H1 (cell line): ENCODE data around the gene RSPO1. TPM values are rescaled to one million over a fixed set of nuclear protein-coding genes. Genes with fewer than 3 reads are reported as not detected.

ENCODE experiments used
- CTCF ChIA-PET: fragments of 300-600 bp; sonication (Branson Sonifier 250); formaldehyde crosslinking; loops from one replicate; lab custom pipeline; 2021; ENCODE audit not compliant: partially characterized antibody; lab: Charles Lee
- POLR2A ChIA-PET: fragments of 300-600 bp; sonication (Branson Sonifier 250); formaldehyde crosslinking; loops from one replicate; lab custom pipeline; 2021; ENCODE audit warnings: inconsistent platforms; ENCODE audit not compliant: partially characterized antibody; lab: Charles Lee
- DNase-seq, 2 experiments: peaks; one replicate each; pipeline versions ENCODE4 v3.0.0 to v3.0.0-alpha.2; 2010 to 2022; ENCODE audit warnings: low spot score in 2 of 2, low read depth in 1 of 2, mixed read lengths in 1 of 2
- FAIRE-seq: peaks from 2 replicates; lab custom pipeline; 2011; peaks lifted over from hg19 to GRCh38; lab: Jason Lieb, UNC
- H2AFZ ChIP-seq: 2 replicates; pipeline ENCODE4 v1.8.1; 2012; ENCODE audit warnings: low read length, inconsistent platforms
- H2AK5ac ChIP-seq: 2 replicates; pipeline ENCODE4 v1.6.1; 2013; ENCODE audit warnings: low read depth, low read length
- H2BK120ac ChIP-seq: replicated peaks from 2 replicates; pipeline ENCODE3; 2013; ENCODE audit warnings: low read depth, low read length, inconsistent platforms
- H2BK12ac ChIP-seq: 2 replicates; pipeline ENCODE4 v1.6.1; 2013; ENCODE audit warnings: low read depth, low read length
- H2BK15ac ChIP-seq: 2 replicates; pipeline ENCODE4 v1.6.1; 2013; ENCODE audit warnings: low read length
- H2BK20ac ChIP-seq: 2 replicates; pipeline ENCODE4 v1.6.1; 2013; ENCODE audit warnings: low read length
- H2BK5ac ChIP-seq: 2 replicates; pipeline ENCODE4 v1.6.1; 2013; ENCODE audit warnings: low read depth, low read length
- H3K14ac ChIP-seq: 2 replicates; pipeline ENCODE4 v1.6.1; 2013; ENCODE audit warnings: inconsistent platforms; ENCODE audit not compliant: insufficient read length
- H3K18ac ChIP-seq: 2 replicates; pipeline ENCODE4 v1.6.1; 2013; ENCODE audit warnings: low read length; ENCODE audit errors: extremely low read depth
- H3K23ac ChIP-seq: 2 replicates; pipeline ENCODE4 v1.6.1; 2013; ENCODE audit warnings: inconsistent platforms; ENCODE audit not compliant: insufficient read length
- H3K23me2 ChIP-seq: 2 replicates; pipeline ENCODE4 v1.6.1; 2013; ENCODE audit warnings: low read depth, low read length
- H3K27ac ChIP-seq: 2 replicates; pipeline ENCODE4 v1.6.1; 2011; ENCODE audit warnings: low read depth, low read length, inconsistent platforms
- H3K27me3 ChIP-seq, 4 experiments: replicated peaks in 1 of 4; 1 replicate in 1 of 4; 2 replicates in 3 of 4; pipeline versions ENCODE4 v1.6.1 to v1.8.1; 2011 to 2013; ENCODE audit warnings: low read length in 3 of 4, mild to moderate bottlenecking in 3 of 4, inconsistent platforms in 2 of 4, mixed read lengths in 2 of 4, moderate library complexity in 1 of 4; ENCODE audit not compliant: control insufficient read depth in 3 of 4, insufficient read depth in 3 of 4; ENCODE audit errors: extremely low read depth in 1 of 4
- H3K36me3 ChIP-seq, 4 experiments: 2 replicates each; pipeline versions ENCODE4 v1.6.1 to v1.8.1; 2011 to 2013; ENCODE audit warnings: mild to moderate bottlenecking in 4 of 4, low read length in 3 of 4, moderate library complexity in 2 of 4, control low read depth in 1 of 4, inconsistent platforms in 1 of 4; ENCODE audit not compliant: insufficient read depth in 4 of 4, control insufficient read depth in 2 of 4
- H3K4ac ChIP-seq: replicated peaks from 2 replicates; pipeline ENCODE3; 2013; ENCODE audit warnings: low read length, low read depth, mixed read lengths, inconsistent platforms; ENCODE audit not compliant: insufficient read length
- H3K4me1 ChIP-seq, 4 experiments: replicated peaks in 1 of 4; 1 replicate in 1 of 4; 2 replicates in 3 of 4; pipeline versions ENCODE4 v1.6.1 to v1.8.1; 2011 to 2013; ENCODE audit warnings: low read length in 3 of 4, inconsistent platforms in 2 of 4, mixed read lengths in 1 of 4; ENCODE audit not compliant: insufficient read depth in 4 of 4, control insufficient read depth in 3 of 4
- H3K4me2 ChIP-seq, 2 experiments: 2 replicates each; pipeline versions ENCODE4 v1.6.1 to v1.8.1; 2011 to 2013; ENCODE audit warnings: low read depth in 2 of 2, low read length in 2 of 2, control low read depth in 1 of 2, inconsistent platforms in 1 of 2, mild to moderate bottlenecking in 1 of 2; ENCODE audit not compliant: insufficient read depth in 1 of 2
- H3K4me3 ChIP-seq, 4 experiments: fragments of 200-600, 300-600 bp in 1 of 4; sonication (generic), shearing (Covaris generic), sonication (Bioruptor Twin) in 1 of 4; 2 replicates each; pipeline versions ENCODE4 v1.5.1 to v1.8.1; 2011 to 2016; ENCODE audit warnings: low read length in 4 of 4, low read depth in 3 of 4, control low read depth in 2 of 4, inconsistent platforms in 2 of 4, mild to moderate bottlenecking in 2 of 4, mixed read lengths in 1 of 4, moderate library complexity in 1 of 4; ENCODE audit not compliant: insufficient read depth in 2 of 4; ENCODE audit errors: extremely low read depth in 1 of 4
- H3K56ac ChIP-seq: replicated peaks from 2 replicates; pipeline ENCODE3; 2013; ENCODE audit warnings: low read depth, mild to moderate bottlenecking, mixed read lengths, low read length, inconsistent platforms; ENCODE audit not compliant: insufficient read length
- H3K79me1 ChIP-seq: 2 replicates; pipeline ENCODE4 v1.6.1; 2013; ENCODE audit warnings: low read depth, low read length, control low read depth
- H3K79me2 ChIP-seq, 2 experiments: 2 replicates each; pipeline versions ENCODE4 v1.6.1 to v1.8.1; 2012 to 2013; ENCODE audit warnings: low read length in 2 of 2, mild to moderate bottlenecking in 2 of 2, inconsistent platforms in 1 of 2; ENCODE audit not compliant: insufficient read depth in 2 of 2, control insufficient read depth in 1 of 2
- H3K9ac ChIP-seq, 4 experiments: replicated peaks in 1 of 4; 1 replicate in 1 of 4; 2 replicates in 3 of 4; pipeline versions ENCODE4 v1.6.1 to v1.8.1; 2011 to 2013; ENCODE audit warnings: low read depth in 3 of 4, low read length in 3 of 4, control low read depth in 2 of 4, mild to moderate bottlenecking in 2 of 4, moderate library complexity in 2 of 4, inconsistent platforms in 1 of 4; ENCODE audit errors: extremely low read depth in 1 of 4
- H3K9me3 ChIP-seq, 2 experiments: 2 replicates each; pipeline versions ENCODE4 v1.6.1 to v1.8.1; 2012 to 2013; ENCODE audit warnings: mild to moderate bottlenecking in 2 of 2, moderate library complexity in 2 of 2, control low read depth in 1 of 2, inconsistent platforms in 1 of 2, low read depth in 1 of 2, low read length in 1 of 2, mixed read lengths in 1 of 2; ENCODE audit not compliant: insufficient read depth in 2 of 2
- H4K20me1 ChIP-seq, 2 experiments: replicated peaks in 1 of 2; 2 replicates each; pipeline versions ENCODE3 to v1.8.1; 2011 to 2013; ENCODE audit warnings: inconsistent platforms in 2 of 2, low read length in 2 of 2, mild to moderate bottlenecking in 1 of 2; ENCODE audit not compliant: insufficient read depth in 2 of 2, control insufficient read depth in 1 of 2
- H4K5ac ChIP-seq: 2 replicates; pipeline ENCODE4 v1.6.1; 2013; ENCODE audit warnings: low read length, low read depth, mixed read lengths, inconsistent platforms; ENCODE audit not compliant: insufficient read length
- H4K8ac ChIP-seq: 2 replicates; pipeline ENCODE4 v1.8.0; 2013; ENCODE audit warnings: mild to moderate bottlenecking, moderate library complexity, low read length, inconsistent platforms; ENCODE audit not compliant: insufficient read depth; ENCODE audit errors: extremely low read depth
- H4K91ac ChIP-seq: replicated peaks from 2 replicates; pipeline ENCODE3; 2013; ENCODE audit warnings: low read length, mixed read lengths, inconsistent platforms; ENCODE audit not compliant: insufficient read length
- CEBPB ChIP-seq: IDR thresholded peaks from 2 replicates; pipeline ENCODE4 v1.6.1; 2012; ENCODE audit warnings: low read depth, low read length
- CTCF ChIP-seq, 3 experiments: IDR thresholded peaks; 1 replicate in 2 of 3; 2 replicates in 1 of 3; pipeline versions ENCODE4 v1.5.1 to v1.6.1; 2011; ENCODE audit warnings: low read length in 3 of 3, mild to moderate bottlenecking in 3 of 3, inconsistent platforms in 2 of 3, low read depth in 1 of 3, moderate library complexity in 1 of 3; ENCODE audit not compliant: insufficient read depth in 1 of 3; ENCODE audit errors: control extremely low read depth in 1 of 3
- EP300 ChIP-seq, 2 experiments: IDR thresholded peaks; 1 replicate in 1 of 2; 2 replicates in 1 of 2; pipeline ENCODE4 v1.6.1; 2011 to 2012; ENCODE audit warnings: low read depth in 2 of 2, low read length in 2 of 2, mild to moderate bottlenecking in 2 of 2, borderline replicate concordance in 1 of 2, inconsistent platforms in 1 of 2, moderate library complexity in 1 of 2
- RAD21 ChIP-seq, 2 experiments: IDR thresholded peaks in 1 of 2; conservative IDR thresholded peaks in 1 of 2; 2 replicates each; pipeline ENCODE4 v1.6.1; 2011; ENCODE audit warnings: low read depth in 2 of 2, low read length in 2 of 2, improper control_type of control experiment in 1 of 2, inconsistent platforms in 1 of 2, mild to moderate bottlenecking in 1 of 2, moderate library complexity in 1 of 2
- polyA plus RNA-seq, 7 experiments: library from polyadenylated mRNA; depleted of rRNA in 3 of 7; stranded (reverse) in 5 of 7; unstranded in 2 of 7; fragments of >200 nt in 5 of 7; fragments of 200-250 nt in 2 of 7; gene quantifications; 1 replicate in 5 of 7; 2 replicates in 1 of 7; 4 replicates in 1 of 7; pipeline versions ENCODE4 v1.2.1 to v1.2.3, GENCODE V29; 2011 to 2013; ENCODE audit warnings: missing spikeins in 2 of 7, mixed read lengths in 2 of 7
- total RNA-seq: library from RNA; stranded (reverse); fragmentation: NEBNext Ultra II Directional; extraction: Animal tissue kit (Norgen Biotek cat#: 25700); gene quantifications from 2 replicates; pipeline ENCODE4 v1.2.1, GENCODE V29; 2021

The RSPO1 gene
- total and polyA plus RNA-seq, 2 of the 8 experiments (the other 6 are each of a cell fraction or from before 2014, with no cell fraction given) = 0.39 TPM; not detected in 1

- FAIRE-seq = no peak
- H3K4me2 ChIP-seq = no peak overlapping the region
- no peak overlapping the region for H2BK12ac ChIP-seq
- H3K14ac ChIP-seq = no peak overlapping the region
- H4K8ac ChIP-seq = no peak overlapping the region
- H2AFZ ChIP-seq = no peak overlapping the region
- H3K4me1 ChIP-seq = peaks cover 0 to 7% (median 4%) of the 10 kb centered on the region in 4 experiments; a peak in 5 of 7 replicates
- no peak overlapping the region for H4K91ac ChIP-seq
- H2BK20ac ChIP-seq = no peak overlapping the region
- ChIA-PET POLR2A (no interaction called here), CTCF (interaction anchor here (0.6 to 2.3 kb wide), 14 partner anchors 9 to 744 kb away, joined by 3 to 10 read pairs (median 3); no protein-coding TSS in a partner anchor)
- H2BK15ac ChIP-seq = no peak overlapping the region
- H3K27ac ChIP-seq = no peak overlapping the region
- H3K4me3 ChIP-seq = no peak overlapping the region
- H4K5ac ChIP-seq = no peak overlapping the region
- H3K23ac ChIP-seq = no peak overlapping the region
- H3K36me3 ChIP-seq = no peaks in the 10 kb centered on the region
- H2AK5ac ChIP-seq = no peak overlapping the region
- no peak overlapping the region for H3K18ac ChIP-seq
- peaks cover 0 to 3% (median 3%) of the 10 kb centered on the region in 4 experiments; a peak in 3 of 7 replicates for H3K27me3 ChIP-seq
- TF ChIP-seq CEBPB (no peak), EP300 (IDR thresholded peaks at IDR 0.05; ENCODE audit: borderline replicate concordance in 1 of 2, low read depth in 2 of 2, low read length in 2 of 2) (no peak), CTCF (IDR thresholded peaks at IDR 0.05; ENCODE audit: control extremely low read depth in 1 of 3, insufficient read depth in 1 of 3, low read depth in 1 of 3, low read length in 3 of 3) (peak in 1 of 3 experiments; percentile 3; a peak in 1 of 4 replicates), RAD21 (IDR thresholded peaks at IDR 0.05 in 1 of 2, conservative IDR thresholded peaks at IDR 0.05 in 1 of 2; ENCODE audit: low read depth in 2 of 2, low read length in 2 of 2) (0 out of 4 replicates have a peak, but pooled peaks of 1 of the 2 experiments have one; percentile 1)
- H3K9ac ChIP-seq = no peak overlapping the region
- no peak overlapping the region for H2BK120ac ChIP-seq
- H4K20me1 ChIP-seq = no peaks in the 10 kb centered on the region
- no peak overlapping the region for H2BK5ac ChIP-seq
- DNase-seq = no peak
- H3K4ac ChIP-seq = no peak overlapping the region
- H3K79me1 ChIP-seq = no peaks in the 10 kb centered on the region
- H3K23me2 ChIP-seq = no peaks in the 10 kb centered on the region; the same call in 1 of the 2 replicates
- H3K9me3 ChIP-seq = no peaks in the 10 kb centered on the region
- H3K79me2 ChIP-seq = no peaks in the 10 kb centered on the region
- H3K56ac ChIP-seq = no peak overlapping the region
Observed at GRCh38 chr1:37655274-37655673, 20.6 kb upstream of the RSPO1 start.
